Cardiac fibroblast (primary cell): Measurements from ENCODE around the gene SMOC2.

ENCODE experiments used
- DNase-seq, 2 donors: peaks; one replicate each; pipeline versions ENCODE4 v3.0.0 to v3.0.0-alpha.2; 2010; ENCODE audit warnings: low read depth in 2 of 2
- H3K4me3 ChIP-seq, 2 donors: replicated peaks in 1 of 2; 1 replicate in 1 of 2; 2 replicates in 1 of 2; pipeline ENCODE4 v1.5.1; 2011; ENCODE audit warnings: low read depth in 2 of 2, low read length in 2 of 2, mild to moderate bottlenecking in 2 of 2, moderate library complexity in 1 of 2
- CTCF ChIP-seq: IDR thresholded peaks from one replicate; pipeline ENCODE4 v1.5.1; 2011; ENCODE audit warnings: low read depth, mild to moderate bottlenecking, low read length, inconsistent platforms

SMOC2 gene

GRCh38 chr6:168576388-168576787 is 135.4 kb downstream of the SMOC2 start:
- no peak overlapping the region for H3K4me3 ChIP-seq
- no peak for DNase-seq
- no peak for TF ChIP-seq CTCF

GRCh38 chr6:168577496-168577895 is 136.5 kb downstream of the SMOC2 start:
- no peak for DNase-seq
- no peak for TF ChIP-seq CTCF
- no peak overlapping the region for H3K4me3 ChIP-seq

GRCh38 chr6:168578036-168578435 is 137.1 kb downstream of the SMOC2 start:
- no peak for TF ChIP-seq CTCF
- no peak for DNase-seq
- no peak overlapping the region for H3K4me3 ChIP-seq

GRCh38 chr6:168581236-168581635 is 140.3 kb downstream of the SMOC2 start:
- no peak for DNase-seq
- no peak overlapping the region for H3K4me3 ChIP-seq
- no peak for TF ChIP-seq CTCF

GRCh38 chr6:168581706-168582105 is 140.7 kb downstream of the SMOC2 start:
- no peak for DNase-seq
- no peak overlapping the region for H3K4me3 ChIP-seq
- no peak for TF ChIP-seq CTCF

GRCh38 chr6:168582571-168582981 is 141.6 kb downstream of the SMOC2 start:
- TF ChIP-seq CTCF: no peak
- no peak overlapping the region for H3K4me3 ChIP-seq
- no peak for DNase-seq

GRCh38 chr6:168583126-168583525 is 142.1 kb downstream of the SMOC2 start:
- H3K4me3 ChIP-seq: no peak overlapping the region
- no peak for DNase-seq
- TF ChIP-seq CTCF: no peak
